HEK293 (cell line): Measurements from ENCODE around the gene CPD.

Experiments
- TRIM28 ChIP-seq: IDR thresholded peaks from 2 replicates; pipeline ENCODE4 v1.6.1; 2011; ENCODE audit warnings: low read length, control low read depth, borderline replicate concordance
- ZNF266 ChIP-seq: fragments of 450-650 bp; formaldehyde crosslinking; IDR thresholded peaks from 2 replicates; pipeline ENCODE4 v1.5.1; 2016; ENCODE audit warnings: missing biosample characterization, missing genetic modification characterization, low read depth
- TF ChIP-seq, protein P1 (sequence below): fragments of 450-650 bp; formaldehyde crosslinking; IDR thresholded peaks from 2 replicates; pipeline ENCODE4 v1.5.1; 2016; ENCODE audit warnings: missing biosample characterization, missing genetic modification characterization
- TF ChIP-seq, protein P2 (sequence below): fragments of 450-650 bp; formaldehyde crosslinking; IDR thresholded peaks from 2 replicates; pipeline ENCODE4 v1.5.1; 2016; ENCODE audit warnings: missing biosample characterization, missing genetic modification characterization
- TF ChIP-seq, protein P3 (sequence below): fragments of 450-650 bp; formaldehyde crosslinking; IDR thresholded peaks from 2 replicates; pipeline ENCODE4 v1.5.1; 2016; ENCODE audit warnings: missing biosample characterization, missing genetic modification characterization

DNA sequence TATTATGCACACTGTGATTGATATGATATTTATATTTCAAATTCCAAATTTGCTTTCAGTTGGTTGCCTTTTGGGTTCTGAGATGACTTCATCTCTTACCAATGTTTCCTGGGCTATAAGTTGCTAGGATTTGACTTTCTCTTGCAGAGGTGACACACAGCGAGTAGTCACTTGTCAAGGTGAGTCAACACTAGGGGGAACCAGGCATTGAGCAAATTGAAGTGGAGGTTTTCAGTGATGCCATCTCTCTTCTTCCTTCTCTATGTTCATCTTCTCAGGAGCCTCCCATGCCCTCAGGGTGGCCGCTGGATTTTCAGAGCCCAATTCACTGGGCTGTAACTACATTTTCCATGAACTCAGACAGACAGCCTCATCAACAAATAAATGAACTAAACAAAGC lies 6.0 kb upstream of the CPD start:
- TF ChIP-seq, protein P1, sequence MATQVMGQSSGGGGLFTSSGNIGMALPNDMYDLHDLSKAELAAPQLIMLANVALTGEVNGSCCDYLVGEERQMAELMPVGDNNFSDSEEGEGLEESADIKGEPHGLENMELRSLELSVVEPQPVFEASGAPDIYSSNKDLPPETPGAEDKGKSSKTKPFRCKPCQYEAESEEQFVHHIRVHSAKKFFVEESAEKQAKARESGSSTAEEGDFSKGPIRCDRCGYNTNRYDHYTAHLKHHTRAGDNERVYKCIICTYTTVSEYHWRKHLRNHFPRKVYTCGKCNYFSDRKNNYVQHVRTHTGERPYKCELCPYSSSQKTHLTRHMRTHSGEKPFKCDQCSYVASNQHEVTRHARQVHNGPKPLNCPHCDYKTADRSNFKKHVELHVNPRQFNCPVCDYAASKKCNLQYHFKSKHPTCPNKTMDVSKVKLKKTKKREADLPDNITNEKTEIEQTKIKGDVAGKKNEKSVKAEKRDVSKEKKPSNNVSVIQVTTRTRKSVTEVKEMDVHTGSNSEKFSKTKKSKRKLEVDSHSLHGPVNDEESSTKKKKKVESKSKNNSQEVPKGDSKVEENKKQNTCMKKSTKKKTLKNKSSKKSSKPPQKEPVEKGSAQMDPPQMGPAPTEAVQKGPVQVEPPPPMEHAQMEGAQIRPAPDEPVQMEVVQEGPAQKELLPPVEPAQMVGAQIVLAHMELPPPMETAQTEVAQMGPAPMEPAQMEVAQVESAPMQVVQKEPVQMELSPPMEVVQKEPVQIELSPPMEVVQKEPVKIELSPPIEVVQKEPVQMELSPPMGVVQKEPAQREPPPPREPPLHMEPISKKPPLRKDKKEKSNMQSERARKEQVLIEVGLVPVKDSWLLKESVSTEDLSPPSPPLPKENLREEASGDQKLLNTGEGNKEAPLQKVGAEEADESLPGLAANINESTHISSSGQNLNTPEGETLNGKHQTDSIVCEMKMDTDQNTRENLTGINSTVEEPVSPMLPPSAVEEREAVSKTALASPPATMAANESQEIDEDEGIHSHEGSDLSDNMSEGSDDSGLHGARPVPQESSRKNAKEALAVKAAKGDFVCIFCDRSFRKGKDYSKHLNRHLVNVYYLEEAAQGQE (tag by site-specific recombination): no peak
- TF ChIP-seq, protein P2, sequence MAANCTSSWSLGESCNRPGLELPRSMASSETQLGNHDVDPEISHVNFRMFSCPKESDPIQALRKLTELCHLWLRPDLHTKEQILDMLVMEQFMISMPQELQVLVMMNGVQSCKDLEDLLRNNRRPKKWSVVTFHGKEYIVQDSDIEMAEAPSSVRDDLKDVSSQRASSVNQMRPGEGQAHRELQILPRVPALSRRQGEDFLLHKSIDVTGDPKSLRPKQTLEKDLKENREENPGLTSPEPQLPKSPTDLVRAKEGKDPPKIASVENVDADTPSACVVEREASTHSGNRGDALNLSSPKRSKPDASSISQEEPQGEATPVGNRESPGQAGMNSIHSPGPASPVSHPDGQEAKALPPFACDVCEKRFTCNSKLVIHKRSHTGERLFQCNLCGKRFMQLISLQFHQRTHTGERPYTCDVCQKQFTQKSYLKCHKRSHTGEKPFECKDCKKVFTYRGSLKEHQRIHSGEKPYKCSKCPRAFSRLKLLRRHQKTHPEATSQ (tag by site-specific recombination): no peak
- TF ChIP-seq ZNF266 (tag by site-specific recombination) (no peak), TRIM28 (no peak)
- TF ChIP-seq, protein P3, sequence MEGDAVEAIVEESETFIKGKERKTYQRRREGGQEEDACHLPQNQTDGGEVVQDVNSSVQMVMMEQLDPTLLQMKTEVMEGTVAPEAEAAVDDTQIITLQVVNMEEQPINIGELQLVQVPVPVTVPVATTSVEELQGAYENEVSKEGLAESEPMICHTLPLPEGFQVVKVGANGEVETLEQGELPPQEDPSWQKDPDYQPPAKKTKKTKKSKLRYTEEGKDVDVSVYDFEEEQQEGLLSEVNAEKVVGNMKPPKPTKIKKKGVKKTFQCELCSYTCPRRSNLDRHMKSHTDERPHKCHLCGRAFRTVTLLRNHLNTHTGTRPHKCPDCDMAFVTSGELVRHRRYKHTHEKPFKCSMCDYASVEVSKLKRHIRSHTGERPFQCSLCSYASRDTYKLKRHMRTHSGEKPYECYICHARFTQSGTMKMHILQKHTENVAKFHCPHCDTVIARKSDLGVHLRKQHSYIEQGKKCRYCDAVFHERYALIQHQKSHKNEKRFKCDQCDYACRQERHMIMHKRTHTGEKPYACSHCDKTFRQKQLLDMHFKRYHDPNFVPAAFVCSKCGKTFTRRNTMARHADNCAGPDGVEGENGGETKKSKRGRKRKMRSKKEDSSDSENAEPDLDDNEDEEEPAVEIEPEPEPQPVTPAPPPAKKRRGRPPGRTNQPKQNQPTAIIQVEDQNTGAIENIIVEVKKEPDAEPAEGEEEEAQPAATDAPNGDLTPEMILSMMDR: no peak
